Measurements from ENCODE around the gene FAM20C.
A peak's percentile ranks its signal among the peaks of the same experiment; 100 is the strongest.
"Not testable (repeated sequence)": the region's sequence is repeated elsewhere in the genome, so short reads cannot be mapped to it uniquely, and the experiment has no call there.

FAM20C gene

DNA sequence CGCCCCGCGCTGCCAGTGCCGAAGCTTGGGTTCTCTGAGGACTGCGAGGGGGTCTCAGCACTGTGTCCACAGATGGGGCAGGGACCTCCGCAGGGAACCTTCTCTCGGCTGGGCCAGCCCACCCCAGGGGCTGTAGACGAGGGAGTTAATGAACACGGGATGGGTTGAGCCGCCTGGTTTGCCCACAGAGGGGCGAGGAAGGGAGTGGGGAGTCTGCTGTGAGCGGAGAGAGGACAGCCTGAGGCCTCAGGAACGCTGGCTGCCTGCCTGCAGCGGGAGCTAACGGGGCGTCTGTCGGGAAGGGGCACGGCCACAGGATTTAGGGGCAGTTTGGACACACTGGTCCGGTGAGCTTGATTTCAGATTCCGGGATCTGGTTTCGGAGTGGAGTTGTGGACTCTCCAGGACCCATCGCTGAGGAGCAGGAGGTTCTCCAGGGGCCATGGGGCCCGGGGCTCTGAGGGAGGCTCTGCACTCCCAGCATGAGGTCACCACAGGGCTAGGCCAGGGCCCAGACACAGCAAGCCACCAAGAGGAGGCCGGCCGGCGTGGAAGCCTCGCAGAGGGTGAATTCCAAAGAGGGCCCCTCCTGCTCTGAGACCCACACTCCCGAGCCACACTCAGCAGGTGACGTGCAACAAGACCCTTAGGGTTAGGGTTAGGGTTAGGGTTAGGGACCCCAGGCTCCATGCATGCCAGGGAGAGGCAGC, 19.0 kb upstream of the FAM20C start:
- FAIRE-seq: no peak
- DNase-seq (ENCODE audit: low spot score): no peak

GRCh38 chr7:174716-175115, 17.7 kb upstream of the FAM20C start:
- FAIRE-seq (no peak), DNase-seq (ENCODE audit: low spot score) (no peak)

- FAIRE-seq (peak; percentile 97), DNase-seq (ENCODE audit: low spot score) (no peak)
These were observed 16.4 kb upstream of the FAM20C start for GRCh38 chr7:175955-176354.

- FAIRE-seq: no peak
- DNase-seq (ENCODE audit: low spot score): no peak
These were observed 16.0 kb upstream of the FAM20C start for GRCh38 chr7:176381-176780.

DNA sequence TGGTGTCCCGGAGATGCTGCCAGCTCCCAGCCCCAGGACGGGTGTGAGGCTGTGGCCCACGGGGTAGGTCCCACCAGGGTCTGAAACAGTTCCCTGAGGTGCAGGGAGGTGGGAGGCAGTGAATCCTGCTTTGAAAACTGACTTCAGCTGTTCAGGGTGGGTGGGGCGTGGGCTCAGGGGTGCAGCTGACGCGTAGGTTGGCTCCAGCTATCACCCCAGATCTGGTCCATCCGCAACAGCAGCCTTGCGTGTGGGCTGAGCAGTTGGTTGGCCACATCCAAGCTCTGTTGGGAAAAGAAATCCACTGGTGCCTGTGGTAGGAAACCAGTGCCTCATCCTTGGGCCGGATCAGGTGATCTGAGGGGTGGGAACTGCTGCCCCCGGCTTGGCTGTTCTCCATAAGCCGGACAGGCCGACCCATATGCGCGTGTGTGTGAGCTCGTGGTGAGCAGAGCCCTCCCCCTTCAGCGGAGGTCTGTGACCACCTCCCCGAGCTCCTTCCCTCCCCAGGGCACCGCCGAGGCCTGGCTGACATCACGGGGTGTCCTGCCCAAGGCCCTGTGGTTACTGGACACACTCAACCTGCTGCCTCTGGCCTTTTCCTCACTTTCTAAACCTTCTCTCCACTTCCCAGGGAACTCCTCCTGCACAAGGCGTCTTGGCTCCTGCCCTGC, 15.4 kb upstream of the FAM20C start:
- FAIRE-seq (no peak), DNase-seq (ENCODE audit: low spot score) (no peak)

DNA sequence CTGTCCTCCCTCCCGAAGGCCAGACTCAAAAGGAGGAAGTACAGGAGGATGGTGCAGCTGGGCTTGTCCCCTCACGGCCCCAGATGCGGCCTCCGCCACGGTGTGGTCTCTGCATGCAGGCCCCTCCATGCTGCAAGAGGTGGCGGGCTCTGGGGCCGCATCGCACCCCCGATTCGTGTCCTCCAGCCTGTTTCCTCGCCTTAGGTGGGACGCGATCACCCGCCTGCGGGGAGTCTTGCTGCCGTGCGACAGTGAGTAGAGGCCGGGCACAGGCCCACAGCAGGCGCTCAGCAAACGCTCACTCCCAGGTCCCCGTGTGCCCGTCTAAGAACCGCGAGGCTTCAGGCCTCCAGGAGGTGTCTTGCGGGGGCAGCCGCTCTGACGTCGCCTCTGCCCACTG, 13.9 kb upstream of the FAM20C start:
- FAIRE-seq (no peak), DNase-seq (ENCODE audit: low spot score) (no peak)

DNA sequence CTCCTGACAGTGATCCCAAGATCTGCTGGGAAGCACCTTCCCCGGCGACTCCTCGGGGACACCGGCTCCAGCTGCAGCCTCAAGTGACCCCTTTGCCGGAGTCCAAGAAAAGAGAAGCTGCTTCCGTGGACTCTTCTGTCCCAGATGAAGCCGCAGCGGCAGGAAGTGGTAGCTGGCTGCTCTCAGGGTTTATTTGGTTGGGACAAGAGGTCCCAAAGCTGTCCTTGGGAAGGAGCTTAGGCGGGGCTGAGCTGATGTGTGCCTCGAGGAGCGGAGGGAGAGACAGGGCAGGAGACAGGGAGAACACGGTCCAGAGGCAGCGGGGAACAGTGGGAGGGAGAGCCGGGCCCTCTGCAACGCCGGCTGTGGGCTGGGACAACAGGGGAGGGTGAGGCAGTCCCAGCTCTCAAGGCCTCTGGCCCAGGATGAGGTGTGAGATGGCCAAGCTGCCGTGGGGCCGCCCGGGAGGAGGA, 13.1 kb upstream of the FAM20C start:
- FAIRE-seq (no peak), DNase-seq (ENCODE audit: low spot score) (no peak)

DNA sequence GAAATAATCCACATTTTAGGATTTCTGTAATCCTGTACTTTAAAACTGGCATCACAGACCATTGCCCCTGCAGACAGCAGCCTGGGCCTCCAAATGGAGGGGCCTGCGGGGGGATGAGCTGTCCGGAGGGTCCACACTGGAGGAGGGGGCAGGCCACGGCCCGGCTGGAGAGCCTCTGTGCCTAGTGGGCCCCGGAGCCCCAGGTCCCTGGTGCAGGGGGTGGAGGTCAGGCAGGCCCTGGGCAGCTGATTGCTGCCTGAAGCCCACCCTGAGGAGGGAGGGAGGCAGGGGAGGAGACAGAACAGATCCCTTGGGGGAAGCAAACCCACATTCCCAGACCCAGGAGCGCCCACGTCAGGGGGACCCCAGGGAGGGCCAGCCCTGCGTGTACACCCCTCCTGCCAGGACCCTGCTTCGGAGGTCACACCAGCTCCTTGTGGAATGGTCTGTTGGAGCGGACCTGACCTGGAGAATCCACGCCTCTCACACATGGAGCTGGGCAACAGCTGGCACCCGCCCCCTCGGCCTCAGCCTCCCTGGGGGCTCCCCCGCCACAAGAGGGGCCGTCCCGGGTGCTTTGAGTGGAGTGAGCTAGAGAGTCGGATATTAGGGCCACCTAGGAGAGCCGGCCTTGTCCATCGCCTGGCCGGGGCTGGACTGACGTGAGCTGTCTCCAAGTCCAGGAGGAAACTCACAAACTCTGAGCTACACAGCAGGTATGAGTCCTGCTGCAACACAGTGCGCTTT, 12.2 kb upstream of the FAM20C start:
- no peak for FAIRE-seq
- DNase-seq (ENCODE audit: low spot score): no peak

DNA sequence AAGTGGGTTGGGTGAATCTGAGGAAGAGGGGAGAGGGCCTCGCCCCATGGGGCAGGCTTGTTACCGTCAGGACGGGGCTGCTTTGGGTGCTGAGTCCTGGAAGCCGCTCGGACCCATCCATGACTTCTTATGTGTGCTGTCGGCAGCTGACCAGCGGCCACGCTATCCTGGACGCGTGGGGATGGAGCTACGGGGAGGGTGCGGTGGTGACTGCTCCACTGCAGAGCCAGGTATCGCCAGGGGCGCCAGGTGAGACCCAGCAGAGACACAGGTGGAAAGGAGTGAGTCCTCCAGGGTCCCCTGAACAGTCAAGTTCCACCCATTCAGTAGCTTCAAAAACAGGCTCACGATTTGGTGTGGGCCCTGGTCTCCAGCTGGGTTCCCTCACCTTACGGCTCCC, 10.6 kb upstream of the FAM20C start:
- DNase-seq (ENCODE audit: low spot score) (no peak), FAIRE-seq (peak; percentile 42)

- not testable (repeated sequence) for DNase-seq (ENCODE audit: low spot score)
- FAIRE-seq: peak; percentile 32
These were observed 9.9 kb upstream of the FAM20C start for GRCh38 chr7:182502-182901.

DNA sequence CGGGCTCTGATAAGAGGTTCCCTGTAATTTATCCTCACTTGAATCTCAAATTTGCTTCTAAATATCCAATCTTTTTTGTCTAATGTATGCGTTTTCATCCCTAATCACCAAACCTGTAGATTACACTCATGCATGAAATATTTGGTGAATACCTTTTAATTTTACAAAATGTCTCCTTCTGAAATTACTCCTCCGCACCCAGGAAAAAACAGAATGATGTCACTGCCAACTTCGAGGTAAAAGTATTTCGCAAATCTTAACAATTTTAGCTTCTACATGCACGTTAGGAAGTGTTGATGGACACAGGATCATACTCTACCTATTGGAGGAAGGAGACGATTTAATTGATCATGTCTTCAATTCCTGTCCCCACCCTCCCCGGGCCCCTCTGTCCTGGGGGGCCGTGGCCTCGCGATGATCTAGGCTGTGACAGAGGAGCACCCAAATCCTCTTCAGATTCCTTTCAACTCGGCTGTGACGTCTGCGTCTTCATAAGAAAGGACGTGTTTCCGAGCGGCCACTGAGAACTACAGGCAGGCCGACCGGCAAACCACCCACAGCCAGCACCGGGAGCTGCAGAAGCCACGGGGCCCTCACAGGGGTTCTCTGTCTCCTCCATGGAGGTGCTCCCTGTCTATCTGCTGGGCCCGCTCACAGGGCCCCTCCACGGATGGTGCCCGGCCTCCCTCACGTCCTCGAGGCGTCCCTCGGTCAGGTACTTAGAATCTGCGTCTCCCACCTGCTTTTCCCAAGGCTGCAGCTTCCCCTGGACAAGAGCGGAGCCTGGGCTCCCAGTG, 8.7 kb upstream of the FAM20C start:
- DNase-seq (ENCODE audit: low spot score): no peak
- no peak for FAIRE-seq

DNA sequence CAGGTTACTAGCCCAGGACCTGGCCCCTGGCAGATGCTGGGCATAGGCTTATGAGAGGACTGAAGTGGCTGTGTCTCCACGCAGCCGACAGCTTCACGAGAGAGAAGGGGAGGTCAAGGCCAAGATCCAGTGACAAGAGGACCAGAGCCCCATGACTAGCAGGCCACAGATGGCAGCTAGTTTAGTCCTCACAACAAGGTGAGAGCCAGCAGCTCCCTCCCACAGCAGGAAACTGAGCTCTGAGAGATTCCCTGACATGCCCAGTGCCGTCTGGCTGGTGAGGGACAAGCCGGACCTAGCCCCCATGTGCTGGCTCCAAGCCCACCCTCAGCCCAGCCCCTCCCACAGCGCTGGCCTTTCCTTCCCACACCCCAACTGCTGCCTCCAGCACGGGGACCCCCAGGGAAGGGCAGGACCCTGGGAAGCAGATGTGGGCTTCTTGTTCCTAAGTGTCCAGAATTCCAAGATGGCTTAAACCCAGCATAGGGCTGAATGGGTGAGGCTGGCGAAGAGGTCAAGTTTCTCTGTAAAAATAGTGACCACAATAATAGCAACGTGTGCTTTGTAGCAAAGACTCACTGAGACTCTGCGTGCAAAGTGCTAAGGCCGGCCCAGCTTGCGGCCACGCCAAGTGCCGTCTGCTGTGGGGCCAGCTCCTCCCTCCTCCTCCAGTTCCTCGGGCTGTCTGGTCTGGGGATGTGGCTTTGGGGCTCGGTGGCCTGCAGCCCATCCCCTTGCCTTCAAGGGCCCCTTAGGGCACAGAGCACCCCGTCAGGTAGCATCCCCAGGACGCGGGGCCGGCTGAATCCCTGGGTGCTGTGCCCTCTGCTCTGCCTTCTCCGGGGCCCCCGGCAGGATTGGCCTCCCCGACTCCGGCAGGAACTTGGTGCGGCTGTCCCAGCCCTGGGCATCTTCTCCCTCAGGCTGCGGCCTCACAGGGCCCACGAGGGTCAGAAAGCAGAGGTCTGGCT, 7.8 kb upstream of the FAM20C start:
- FAIRE-seq (peak; percentile 20), DNase-seq (ENCODE audit: low spot score) (no peak)

DNA sequence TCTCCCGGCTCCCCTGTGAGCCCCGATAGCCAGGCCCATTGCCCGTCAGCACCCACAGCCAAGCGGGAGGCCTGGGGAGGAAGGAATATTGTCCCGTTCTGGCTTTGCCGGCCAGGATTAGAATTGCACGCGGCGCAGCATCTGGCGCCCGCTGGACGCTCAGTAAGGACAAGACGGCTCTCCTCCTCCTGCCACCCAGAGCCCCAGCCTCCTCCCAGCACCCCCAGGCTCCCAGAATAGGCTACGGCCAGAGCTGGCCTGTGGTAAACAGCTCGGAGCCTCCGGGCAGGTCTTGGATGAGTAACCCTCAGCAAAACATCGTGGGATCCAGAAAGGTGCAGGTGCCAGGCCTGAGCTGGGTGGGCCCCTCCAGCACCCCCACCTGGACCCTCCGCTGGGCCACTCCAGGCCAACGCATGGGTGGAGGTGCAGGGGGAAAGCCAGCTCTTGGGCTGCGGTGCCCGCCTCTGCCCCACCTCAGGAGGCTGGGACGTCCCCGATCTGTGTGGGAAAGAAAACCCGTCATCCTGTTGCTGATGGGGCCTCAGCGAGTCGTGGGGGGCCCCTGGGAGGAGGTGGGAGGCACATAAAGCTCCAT, 5.8 kb upstream of the FAM20C start:
- no peak for FAIRE-seq

GRCh38 chr7:187227-187927, 5.0 kb upstream of the FAM20C start:
- FAIRE-seq (no peak), DNase-seq (ENCODE audit: low spot score) (no peak)

More for the DNA sequence above, 5.8 kb upstream of the FAM20C start:
- no peak for DNase-seq (ENCODE audit: low spot score)

GRCh38 chr7:188174-188573, 4.2 kb upstream of the FAM20C start:
- no peak for FAIRE-seq

DNA sequence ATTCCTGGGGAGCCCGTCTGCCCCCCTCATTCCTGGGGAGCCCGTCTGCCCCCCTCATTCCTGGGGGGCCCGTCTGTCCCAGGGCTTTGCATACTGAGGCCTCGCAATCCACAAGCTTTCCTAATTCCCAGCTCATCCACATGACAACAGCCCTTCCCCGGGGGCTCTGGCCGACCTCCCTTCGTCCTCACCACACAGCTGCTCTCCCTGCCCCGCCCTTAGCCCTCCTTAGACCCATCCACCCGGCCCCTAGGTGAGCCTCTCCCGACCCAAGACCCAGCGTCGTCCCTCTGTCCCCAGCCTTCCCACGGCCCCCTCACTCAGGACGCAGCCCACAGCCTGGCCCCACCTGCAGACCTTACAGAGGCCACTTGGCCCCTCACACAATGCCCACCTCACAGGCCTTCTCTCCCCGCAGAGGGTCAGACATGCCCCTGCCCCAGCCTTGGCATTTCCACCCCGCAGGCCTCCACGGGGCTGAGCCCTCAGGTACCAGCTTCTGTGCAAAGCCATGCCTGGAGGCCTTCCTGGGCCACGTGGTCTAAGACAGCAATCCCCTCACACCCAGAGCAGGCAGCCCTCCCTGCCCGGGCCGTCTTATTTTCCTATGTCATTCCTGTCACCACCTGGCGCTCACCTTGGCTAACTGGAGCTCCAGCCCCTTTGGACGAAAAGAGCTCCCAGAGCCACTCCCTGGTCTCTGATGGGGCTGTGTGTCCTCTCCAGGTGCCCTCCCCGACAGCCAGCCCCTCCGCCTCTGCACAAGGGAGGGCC, 3.5 kb upstream of the FAM20C start:
- no peak for FAIRE-seq
- no peak for DNase-seq (ENCODE audit: low spot score)

More at GRCh38 chr7:188174-188573, 4.2 kb upstream of the FAM20C start:
- DNase-seq (ENCODE audit: low spot score): no peak

DNA sequence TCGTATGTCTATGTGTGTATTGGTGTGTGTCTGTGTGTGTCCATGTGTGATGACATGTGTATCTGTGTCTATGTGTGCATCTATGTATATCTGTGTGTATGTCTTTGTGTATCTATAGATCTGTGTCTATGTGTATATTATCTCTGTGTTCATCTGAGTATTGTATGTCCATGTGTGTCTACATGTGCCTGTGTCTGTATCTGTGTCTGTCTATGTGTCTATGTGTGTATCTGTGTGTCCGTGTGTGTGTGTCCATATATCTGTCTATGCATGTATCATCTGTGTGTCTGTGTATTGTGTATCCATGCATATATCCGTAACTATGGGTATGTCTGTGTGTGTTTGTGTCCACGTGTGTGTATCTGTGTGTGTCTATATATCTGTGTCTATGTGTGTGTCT, 2.7 kb upstream of the FAM20C start:
- DNase-seq (ENCODE audit: low spot score) (no peak), FAIRE-seq (peak; percentile 99)

- no peak for DNase-seq (ENCODE audit: low spot score)
- FAIRE-seq: no peak
These were observed 2.2 kb upstream of the FAM20C start for GRCh38 chr7:190196-190595.
